Measurements from ENCODE around the gene S100A11. TPM values are rescaled to one million over a fixed set of nuclear protein-coding genes. Genes with fewer than 3 reads are reported as not detected.
A peak's percentile ranks its signal among the peaks of the same experiment; 100 is the strongest.

The S100A11 gene
- total and polyA plus RNA-seq, 8 donors = 203 to 868 (median 247) TPM

GRCh38 chr1:152053375-152053774, 16.6 kb upstream of the S100A11 start:
- no peak overlapping the region for H3K27ac ChIP-seq
- DNase-seq = no peak
- H3K27me3 ChIP-seq = peaks cover 23 to 51% of the 10 kb centered on the region in 2 donors
- no peak for ATAC-seq
- no peaks in the 10 kb centered on the region for H3K36me3 ChIP-seq
- intact Hi-C loops (cut with DNase I) = loop anchor here (5.0 to 10.0 kb wide), 2 partner anchors 121 to 394 kb away; no protein-coding TSS in a partner anchor
- H3K9me3 ChIP-seq = no peaks in the 10 kb centered on the region
- TF ChIP-seq CTCF (IDR thresholded peaks at IDR 0.05) = no peak
- H3K4me1 ChIP-seq = peaks cover 5 to 44% of the 10 kb centered on the region in 2 donors
- H3K4me3 ChIP-seq = no peak overlapping the region

GRCh38 chr1:152052606-152053005, 15.8 kb upstream of the S100A11 start:
- intact Hi-C loops (cut with DNase I) = loop anchor here (5.0 to 10.0 kb wide), 2 partner anchors 122 to 395 kb away; no protein-coding TSS in a partner anchor
- Histone ChIP-seq H3K36me3 (no peaks in the 10 kb centered on the region), H3K4me1 (peaks cover 8 to 52% of the 10 kb centered on the region in 2 donors), H3K9me3 (no peaks in the 10 kb centered on the region), H3K4me3 (no peak overlapping the region), H3K27me3 (peaks cover 21 to 44% of the 10 kb centered on the region in 2 donors), H3K27ac (no peak overlapping the region)
- peak; percentile 47 for ATAC-seq
- peak in 3 of 4 donors; percentile 79 to 91 (median 85) for DNase-seq
- TF ChIP-seq CTCF (IDR thresholded peaks at IDR 0.05) = peak; percentile 92 to 96

DNA sequence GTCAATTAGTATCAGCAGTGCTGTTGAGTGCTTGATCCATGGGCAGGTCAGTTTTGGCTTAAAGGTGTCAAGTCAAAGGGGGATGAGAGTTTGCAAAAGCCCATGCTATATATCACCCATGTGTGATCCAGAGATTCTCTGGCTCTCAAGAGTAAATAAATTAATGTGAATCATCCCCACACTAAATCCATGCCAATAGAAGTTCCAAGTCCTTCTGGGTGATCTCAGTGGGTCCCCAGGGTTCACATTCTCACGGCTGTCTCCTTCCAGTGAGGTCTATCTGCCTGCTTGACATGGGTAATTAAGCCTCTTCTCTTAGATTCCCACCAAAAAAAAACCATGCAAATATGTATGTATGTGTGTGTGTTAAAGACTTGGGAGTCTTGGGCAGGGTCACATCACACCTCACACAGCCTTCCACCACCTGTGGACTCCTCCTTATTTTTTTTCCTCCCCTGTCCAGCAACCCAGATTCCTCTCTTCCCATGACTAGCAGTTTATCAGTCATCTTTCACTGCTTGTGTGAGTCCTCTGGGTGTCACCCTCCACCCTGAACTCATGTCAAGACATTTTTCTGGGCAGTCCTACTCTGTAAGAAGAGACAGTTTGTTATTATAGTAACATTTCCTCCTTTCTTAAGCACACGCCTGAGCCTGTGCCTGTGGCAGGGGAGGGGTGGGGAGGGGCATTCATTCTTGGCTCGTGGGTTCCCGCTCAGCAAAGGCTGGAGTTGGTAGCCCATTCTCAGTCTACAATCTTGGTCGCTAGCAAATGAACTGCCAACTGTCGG, 14.3 kb upstream of the S100A11 start:
- Histone ChIP-seq H3K4me1 (peaks cover 12 to 67% of the 10 kb centered on the region in 2 donors), H3K36me3 (no peaks in the 10 kb centered on the region), H3K27ac (peak overlapping the region in 1 of 2 donors; percentile 96), H3K4me3 (no peak overlapping the region), H3K27me3 (peaks cover 13 to 33% of the 10 kb centered on the region in 2 donors), H3K9me3 (no peaks in the 10 kb centered on the region)
- intact Hi-C loops (cut with DNase I) = loop anchor here (5.0 to 10.0 kb wide), 2 partner anchors 124 to 396 kb away; no protein-coding TSS in a partner anchor
- no peak for TF ChIP-seq CTCF (IDR thresholded peaks at IDR 0.05)
- no peak for ATAC-seq
- no peak for DNase-seq

GRCh38 chr1:152049291-152050083, 12.7 kb upstream of the S100A11 start:
- DNase-seq = no peak

More at GRCh38 chr1:152049291-152050083, 12.7 kb upstream of the S100A11 start:
- H3K4me3 ChIP-seq = no peak overlapping the region
- no peak for ATAC-seq
- peaks cover 12 to 69% of the 10 kb centered on the region in 2 donors for H3K4me1 ChIP-seq
- TF ChIP-seq CTCF (IDR thresholded peaks at IDR 0.05) = no peak
- peaks cover 7 to 18% of the 10 kb centered on the region in 2 donors for H3K27me3 ChIP-seq
- intact Hi-C loops (cut with DNase I) = loop anchor here (5.0 to 10.0 kb wide), 2 partner anchors 125 to 398 kb away; no protein-coding TSS in a partner anchor
- H3K27ac ChIP-seq = peak overlapping the region; percentile 96
- no peaks in the 10 kb centered on the region for H3K9me3 ChIP-seq
- H3K36me3 ChIP-seq = no peaks in the 10 kb centered on the region

All from left lung (tissue), 10 donors.